PC-9 (cell line): ENCODE results near the gene SERINC5.

Experiments
- CTCF ChIP-seq: fragments of 200-600 bp; sonication (generic); conservative IDR thresholded peaks from 2 replicates; pipeline ENCODE4 v1.6.1; 2017; ENCODE audit warnings: mixed run types, antibody characterized with exemption, mild to moderate bottlenecking, moderate library complexity
- EZH2 ChIP-seq: fragments of 200-600 bp; sonication (generic); IDR thresholded peaks from 2 replicates; pipeline ENCODE4 v1.8.0; 2017; ENCODE audit warnings: antibody characterized with exemption, low read depth

- TF ChIP-seq CTCF (no peak), EZH2 (no peak)
These were observed 99.7 kb downstream of the SERINC5 start for GRCh38 chr5:80156156-80156555.
